Measurements from ENCODE around the gene SRCIN1. TPM values are rescaled to one million over a fixed set of nuclear protein-coding genes. Genes with fewer than 3 reads are reported as not detected.
"Not testable (repeated sequence)": the region's sequence is repeated elsewhere in the genome, so short reads cannot be mapped to it uniquely, and the experiment has no call there.

The SRCIN1 gene
- 2.3 TPM in 2 replicates for total RNA-seq (2014; rRNA removed; shearing (Covaris generic))

- Histone ChIP-seq H3K27me3 (ENCODE audit: control insufficient read depth, insufficient read depth, low read length) (peaks cover 48% of the 10 kb centered on the region), H3K36me3 (replicated peaks; ENCODE audit: control insufficient read depth, insufficient read depth, low read length) (no peaks in the 10 kb centered on the region), H3K4me3 (ENCODE audit: insufficient read depth, low read depth, low read length) (peak within 1 kb of the TSS; percentile 68)
- peak; percentile 91 for DNase-seq
Observed at GRCh38 chr17:38605841-38606645, at the start of gene SRCIN1. Gene SRCIN1, minus strand, starts transcription at chr17:38605952. Its CDS starts 247 bp downstream, at chr17:38605705.

GRCh38 chr17:38654411-38655398 is 49.0 kb upstream of the SRCIN1 start:
- H3K4me3 ChIP-seq (ENCODE audit: insufficient read depth, low read depth, low read length), result no peak overlapping the region
- H3K27me3 ChIP-seq (ENCODE audit: control insufficient read depth, insufficient read depth, low read length), result no peaks in the 10 kb centered on the region
- H3K36me3 ChIP-seq (replicated peaks; ENCODE audit: control insufficient read depth, insufficient read depth, low read length), result no peaks in the 10 kb centered on the region
- DNase-seq, result peak; percentile 68

- Histone ChIP-seq H3K36me3 (replicated peaks; ENCODE audit: control insufficient read depth, insufficient read depth, low read length) (no peaks in the 10 kb centered on the region), H3K4me3 (ENCODE audit: insufficient read depth, low read depth, low read length) (no peak overlapping the region), H3K27me3 (ENCODE audit: control insufficient read depth, insufficient read depth, low read length) (no peaks in the 10 kb centered on the region)
- no peak for DNase-seq
Observed at GRCh38 chr17:38653679-38654078, 47.9 kb upstream of the SRCIN1 start.

- Histone ChIP-seq H3K4me3 (ENCODE audit: insufficient read depth, low read depth, low read length) (no peak overlapping the region), H3K36me3 (replicated peaks; ENCODE audit: control insufficient read depth, insufficient read depth, low read length) (no peaks in the 10 kb centered on the region), H3K27me3 (ENCODE audit: control insufficient read depth, insufficient read depth, low read length) (no peaks in the 10 kb centered on the region)
- DNase-seq, result no peak
Observed at GRCh38 chr17:38653230-38653629, 47.5 kb upstream of the SRCIN1 start.

GRCh38 chr17:38650653-38651173 is 45.0 kb upstream of the SRCIN1 start:
- not testable (repeated sequence) for H3K27me3 ChIP-seq (ENCODE audit: control insufficient read depth, insufficient read depth, low read length); H3K36me3 ChIP-seq (replicated peaks; ENCODE audit: control insufficient read depth, insufficient read depth, low read length); DNase-seq; H3K4me3 ChIP-seq (ENCODE audit: insufficient read depth, low read depth, low read length)

- Histone ChIP-seq H3K27me3 (ENCODE audit: control insufficient read depth, insufficient read depth, low read length) (no peaks in the 10 kb centered on the region), H3K4me3 (ENCODE audit: insufficient read depth, low read depth, low read length) (no peak overlapping the region)
- DNase-seq, result no peak
Observed at GRCh38 chr17:38637951-38638350, 32.2 kb upstream of the SRCIN1 start.

GRCh38 chr17:38636054-38636453 is 30.3 kb upstream of the SRCIN1 start:
- Histone ChIP-seq H3K27me3 (ENCODE audit: control insufficient read depth, insufficient read depth, low read length) (no peaks in the 10 kb centered on the region), H3K4me3 (ENCODE audit: insufficient read depth, low read depth, low read length) (no peak overlapping the region), H3K36me3 (replicated peaks; ENCODE audit: control insufficient read depth, insufficient read depth, low read length) (no peaks in the 10 kb centered on the region)
- DNase-seq, result peak; percentile 52

More at GRCh38 chr17:38637951-38638350, 32.2 kb upstream of the SRCIN1 start:
- H3K36me3 ChIP-seq (replicated peaks; ENCODE audit: control insufficient read depth, insufficient read depth, low read length), result no peaks in the 10 kb centered on the region

- no peak for DNase-seq
- H3K4me3 ChIP-seq (ENCODE audit: insufficient read depth, low read depth, low read length), result no peak overlapping the region
- H3K27me3 ChIP-seq (ENCODE audit: control insufficient read depth, insufficient read depth, low read length), result no peaks in the 10 kb centered on the region
- no peaks in the 10 kb centered on the region for H3K36me3 ChIP-seq (replicated peaks; ENCODE audit: control insufficient read depth, insufficient read depth, low read length)
Observed at GRCh38 chr17:38632334-38632733, 26.6 kb upstream of the SRCIN1 start.

- H3K36me3 ChIP-seq (replicated peaks; ENCODE audit: control insufficient read depth, insufficient read depth, low read length), result no peaks in the 10 kb centered on the region
- DNase-seq, result peak; percentile 80
- H3K4me3 ChIP-seq (ENCODE audit: insufficient read depth, low read depth, low read length), result no peak overlapping the region
- no peaks in the 10 kb centered on the region for H3K27me3 ChIP-seq (ENCODE audit: control insufficient read depth, insufficient read depth, low read length)
Observed at GRCh38 chr17:38628441-38628840, 22.7 kb upstream of the SRCIN1 start.

GRCh38 chr17:38627957-38628356 is 22.2 kb upstream of the SRCIN1 start:
- Histone ChIP-seq H3K36me3 (replicated peaks; ENCODE audit: control insufficient read depth, insufficient read depth, low read length) (no peaks in the 10 kb centered on the region), H3K4me3 (ENCODE audit: insufficient read depth, low read depth, low read length) (no peak overlapping the region), H3K27me3 (ENCODE audit: control insufficient read depth, insufficient read depth, low read length) (no peaks in the 10 kb centered on the region)
- no peak for DNase-seq

GRCh38 chr17:38626606-38627226 is 21.0 kb upstream of the SRCIN1 start:
- DNase-seq; H3K36me3 ChIP-seq (replicated peaks; ENCODE audit: control insufficient read depth, insufficient read depth, low read length); H3K27me3 ChIP-seq (ENCODE audit: control insufficient read depth, insufficient read depth, low read length); H3K4me3 ChIP-seq (ENCODE audit: insufficient read depth, low read depth, low read length): not testable (repeated sequence)

GRCh38 chr17:38625482-38625881 is 19.7 kb upstream of the SRCIN1 start:
- Histone ChIP-seq H3K36me3 (replicated peaks; ENCODE audit: control insufficient read depth, insufficient read depth, low read length) (no peaks in the 10 kb centered on the region), H3K4me3 (ENCODE audit: insufficient read depth, low read depth, low read length) (no peak overlapping the region), H3K27me3 (ENCODE audit: control insufficient read depth, insufficient read depth, low read length) (no peaks in the 10 kb centered on the region)
- DNase-seq, result no peak

- H3K27me3 ChIP-seq (ENCODE audit: control insufficient read depth, insufficient read depth, low read length); H3K4me3 ChIP-seq (ENCODE audit: insufficient read depth, low read depth, low read length); DNase-seq; H3K36me3 ChIP-seq (replicated peaks; ENCODE audit: control insufficient read depth, insufficient read depth, low read length): not testable (repeated sequence)
Observed at GRCh38 chr17:38624782-38625355, 19.1 kb upstream of the SRCIN1 start.

GRCh38 chr17:38621538-38621937 is 15.8 kb upstream of the SRCIN1 start:
- DNase-seq, result no peak
- H3K36me3 ChIP-seq (replicated peaks; ENCODE audit: control insufficient read depth, insufficient read depth, low read length), result no peaks in the 10 kb centered on the region

More at GRCh38 chr17:38621538-38621937, 15.8 kb upstream of the SRCIN1 start:
- Histone ChIP-seq H3K27me3 (ENCODE audit: control insufficient read depth, insufficient read depth, low read length) (no peaks in the 10 kb centered on the region), H3K4me3 (ENCODE audit: insufficient read depth, low read depth, low read length) (no peak overlapping the region)

Measured in H7 (cell line).